HG03095 (cell line): ENCODE data around the gene FXYD1.

Source experiments
- ATAC-seq: cut with Tn5 transposase; IDR thresholded peaks from one replicate; pipeline ENCODE4 v1.9.1; 2021; ENCODE audit warnings: moderate library complexity; ENCODE audit not compliant: unreplicated experiment

FXYD1 gene

GRCh38 chr19:35160629-35161433 lies 22.2 kb downstream of the FXYD1 start:
- ATAC-seq: no peak

GRCh38 chr19:35161434-35161743 lies 22.8 kb downstream of the FXYD1 start:
- no peak for ATAC-seq

GRCh38 chr19:35162471-35163326 lies 24.1 kb downstream of the FXYD1 start:
- ATAC-seq: no peak

GRCh38 chr19:35164418-35164817 lies 25.8 kb downstream of the FXYD1 start:
- ATAC-seq: no peak

GRCh38 chr19:35165200-35166058 lies 26.8 kb downstream of the FXYD1 start:
- no peak for ATAC-seq

GRCh38 chr19:35166100-35167063 lies 27.8 kb downstream of the FXYD1 start:
- no peak for ATAC-seq

- no peak for ATAC-seq
These were observed 28.9 kb downstream of the FXYD1 start for GRCh38 chr19:35167251-35168119.

GRCh38 chr19:35168196-35168595 lies 29.6 kb downstream of the FXYD1 start:
- no peak for ATAC-seq

GRCh38 chr19:35169221-35169995 lies 30.8 kb downstream of the FXYD1 start:
- ATAC-seq: no peak

GRCh38 chr19:35170359-35171061 lies 31.9 kb downstream of the FXYD1 start:
- ATAC-seq: no peak

GRCh38 chr19:35171730-35172129 lies 33.1 kb downstream of the FXYD1 start:
- ATAC-seq: no peak

- no peak for ATAC-seq
These were observed 35.6 kb downstream of the FXYD1 start for GRCh38 chr19:35174226-35174625.

GRCh38 chr19:35176181-35176570 lies 37.6 kb downstream of the FXYD1 start:
- no peak for ATAC-seq

- no peak for ATAC-seq
These were observed 39.0 kb downstream of the FXYD1 start for GRCh38 chr19:35177377-35178274.

GRCh38 chr19:35178701-35179100 lies 40.1 kb downstream of the FXYD1 start:
- no peak for ATAC-seq

- no peak for ATAC-seq
These were observed 41.2 kb downstream of the FXYD1 start for GRCh38 chr19:35179830-35180229.

- ATAC-seq: no peak
These were observed 42.8 kb downstream of the FXYD1 start for GRCh38 chr19:35181387-35181786.
